SK-N-SH (cell line): Measurements from ENCODE around the gene FAM199X.

Experiments used
- CTCF ChIP-seq: fragments of 200-600 bp; sonication (generic); IDR thresholded peaks from 2 replicates; pipeline ENCODE4 v1.6.1; 2017; ENCODE audit warnings: antibody characterized with exemption, mild to moderate bottlenecking, moderate library complexity
- EP300 ChIP-seq, 2 experiments: IDR thresholded peaks; 2 replicates each; pipeline versions ENCODE4 v1.4.0 to v1.6.1; 2012; ENCODE audit warnings: borderline replicate concordance in 1 of 2, low read depth in 1 of 2, low read length in 1 of 2
- FOSL2 ChIP-seq: IDR thresholded peaks from 2 replicates; pipeline ENCODE4 v1.4.0; 2012; ENCODE audit warnings: low read depth, mild to moderate bottlenecking, moderate library complexity, borderline replicate concordance
- MXI1 ChIP-seq: IDR thresholded peaks from 2 replicates; pipeline ENCODE4 v1.6.1; 2012; ENCODE audit warnings: mild to moderate bottlenecking, low read depth, low read length, improper control_type of control experiment
- RFX5 ChIP-seq: IDR thresholded peaks from 2 replicates; pipeline ENCODE4 v1.6.1; 2012; ENCODE audit warnings: mild to moderate bottlenecking, improper control_type of control experiment, low read length
- TCF12 ChIP-seq: IDR thresholded peaks from 2 replicates; pipeline ENCODE4 v1.4.0; 2012
- YY1 ChIP-seq: IDR thresholded peaks from 2 replicates; pipeline ENCODE4 v1.4.0; 2012; ENCODE audit warnings: low read depth, mild to moderate bottlenecking

DNA sequence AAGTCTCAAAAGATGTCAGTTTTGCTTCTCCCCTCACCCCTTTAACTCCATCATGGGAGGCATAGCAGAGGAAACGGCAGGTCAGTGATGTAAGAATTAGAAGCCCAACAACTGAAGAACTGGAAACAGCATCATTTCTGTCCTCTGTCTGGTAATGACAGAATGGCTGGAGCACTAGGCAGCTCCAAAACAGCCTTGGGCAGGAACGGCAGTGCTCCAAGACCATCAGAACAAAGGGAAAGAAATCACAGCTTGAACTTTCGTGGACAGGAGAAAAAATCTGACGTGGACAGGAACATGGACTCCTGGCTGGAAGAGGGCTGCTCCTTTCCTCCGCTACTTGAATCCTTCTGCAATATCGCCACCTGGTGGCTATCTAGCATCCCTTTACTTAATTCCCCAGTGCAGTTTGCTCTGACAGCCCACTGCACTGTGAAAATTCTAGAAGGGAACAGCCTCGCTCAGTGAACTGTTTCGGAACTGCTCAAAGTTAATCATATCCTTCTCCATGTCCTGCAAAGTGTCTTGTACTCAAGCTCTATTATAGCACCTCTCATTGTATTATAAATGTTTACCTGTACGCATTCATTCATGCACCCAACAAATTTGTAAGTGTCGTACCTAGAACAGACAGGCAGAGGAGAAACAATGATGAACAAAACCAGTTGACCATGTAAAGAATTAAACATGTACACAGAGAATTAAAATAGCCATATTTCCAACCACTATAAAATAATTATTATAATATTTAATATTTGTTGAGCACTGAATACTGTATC, 29.8 kb upstream of the FAM199X start:
- TF ChIP-seq CTCF (peak; percentile 80), MXI1 (0 out of 2 replicates have a peak, but pooled peaks have one; percentile 43), FOSL2 (no peak), YY1 (peak; percentile 26; the same call in 1 of the 2 replicates), TCF12 (no peak), EP300 (IDR thresholded peaks at IDR 0.05; ENCODE audit: borderline replicate concordance in 1 of 2, low read depth in 1 of 2, low read length in 1 of 2) (no peak), RFX5 (no peak)
